Hematopoietic multipotent progenitor cell treated with erythropoietin and hydrocortisone succinate and interleukin-3 and kit ligand, for 15 days (in vitro differentiated cells): Measurements from ENCODE around the gene RASAL3.
"Not testable (repeated sequence)": the region's sequence is repeated elsewhere in the genome, so short reads cannot be mapped to it uniquely, and the experiment has no call there.

Source experiments
- DNase-seq: peaks from one replicate; pipeline ENCODE4 v3.0.0-alpha.2; 2015; ENCODE audit warnings: low spot score

Gene RASAL3

DNA sequence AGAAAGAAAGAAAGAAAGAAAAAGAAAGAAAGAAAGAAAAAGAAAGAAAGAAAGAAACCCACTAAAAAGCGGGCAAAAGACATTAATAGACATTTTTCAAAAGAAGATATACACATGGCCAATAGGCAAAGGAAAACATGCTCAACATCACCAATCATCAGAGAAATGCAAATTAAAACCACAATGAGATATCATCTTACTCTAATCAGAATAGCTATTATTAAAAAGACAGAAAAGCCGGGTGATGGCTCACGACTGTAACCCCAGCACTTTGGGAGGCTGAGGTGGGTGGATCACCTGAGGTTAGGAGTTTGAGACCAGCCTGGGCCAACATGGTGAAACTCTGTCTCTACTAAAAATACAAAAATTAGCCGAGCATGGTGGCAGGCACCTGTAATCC, 9.5 kb upstream of the RASAL3 start:
- not testable (repeated sequence) for DNase-seq

GRCh38 chr19:15471639-15472101, 7.3 kb upstream of the RASAL3 start:
- no peak for DNase-seq

DNA sequence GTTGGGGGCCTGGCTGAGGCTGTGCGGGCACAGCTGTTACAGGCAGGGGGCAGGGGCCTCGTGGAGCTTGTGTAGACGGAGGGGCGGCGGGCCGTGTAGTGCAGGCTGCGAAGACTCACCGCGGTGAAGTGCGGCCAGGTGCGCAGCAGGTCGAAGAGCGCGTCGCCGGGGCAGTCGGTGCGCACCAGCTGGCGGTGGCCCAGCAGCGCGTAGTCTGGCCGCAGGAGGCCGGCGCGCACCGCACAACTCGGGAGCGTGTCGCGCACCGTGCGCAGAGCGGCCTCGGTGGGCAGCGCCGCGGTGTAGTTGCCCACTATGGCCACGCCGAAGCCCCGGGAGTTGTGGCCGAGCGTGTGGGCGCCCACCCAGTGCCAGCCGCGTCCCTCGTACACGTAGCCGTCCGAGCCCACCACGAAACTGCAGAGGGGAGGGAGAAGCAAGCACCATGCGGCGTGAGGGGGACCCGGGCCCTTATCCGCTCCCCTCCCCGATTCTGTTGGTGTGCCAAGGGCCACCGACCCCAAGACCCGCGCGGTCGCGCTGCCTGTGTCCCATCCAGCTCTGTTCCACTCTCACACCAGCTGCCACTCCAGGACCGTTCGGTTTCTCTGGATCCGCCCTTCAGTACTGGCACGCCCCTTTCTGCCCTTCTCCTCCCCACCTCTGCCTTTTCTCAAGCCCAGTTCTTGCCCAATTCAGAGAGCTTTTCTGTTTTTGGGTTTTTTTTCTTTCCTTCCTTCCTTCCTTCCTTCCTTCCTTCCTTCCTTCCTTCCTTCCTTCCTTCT, 5.4 kb upstream of the RASAL3 start:
- DNase-seq: no peak

DNA sequence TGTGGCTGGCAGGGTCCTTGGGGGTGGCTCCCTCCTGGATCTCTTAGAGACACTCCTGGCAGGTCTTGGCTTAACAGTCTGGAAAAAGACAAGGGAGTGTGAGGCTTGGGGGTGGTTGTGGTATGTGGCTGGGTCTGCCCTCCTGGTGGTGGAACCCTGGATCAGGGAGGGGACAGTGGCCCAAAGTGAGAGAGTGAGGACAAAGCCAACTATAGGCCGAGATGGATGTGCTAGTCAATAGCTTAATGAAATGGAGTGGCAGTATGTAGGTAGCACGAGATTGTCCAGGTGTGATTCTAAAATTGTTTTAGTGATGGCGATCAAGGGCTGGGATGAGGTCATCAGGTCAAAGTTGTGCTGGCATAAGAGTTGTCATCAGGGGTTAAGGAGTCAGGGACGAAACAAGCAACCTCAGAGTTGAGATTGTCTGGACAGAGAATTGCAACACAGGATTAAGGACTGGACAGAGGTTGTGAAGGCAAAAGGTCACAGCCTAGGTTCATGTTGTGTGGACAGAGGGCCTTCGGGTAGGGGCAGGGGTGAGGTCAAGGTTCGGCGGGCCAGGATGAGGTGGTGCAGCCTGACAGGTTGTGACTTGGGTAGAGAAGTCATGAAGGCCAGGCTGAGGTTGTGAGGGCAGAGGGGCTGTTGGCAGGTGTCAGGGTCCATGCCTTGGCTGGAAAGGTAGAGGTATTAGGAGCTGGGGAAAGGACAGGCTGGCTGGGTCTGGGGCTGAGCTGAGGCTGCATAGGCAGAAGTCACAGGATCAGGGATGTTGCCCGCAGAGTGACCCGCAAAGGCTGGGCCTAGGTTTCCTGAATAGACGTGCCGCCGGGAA, 4.5 kb upstream of the RASAL3 start:
- DNase-seq: no peak

DNA sequence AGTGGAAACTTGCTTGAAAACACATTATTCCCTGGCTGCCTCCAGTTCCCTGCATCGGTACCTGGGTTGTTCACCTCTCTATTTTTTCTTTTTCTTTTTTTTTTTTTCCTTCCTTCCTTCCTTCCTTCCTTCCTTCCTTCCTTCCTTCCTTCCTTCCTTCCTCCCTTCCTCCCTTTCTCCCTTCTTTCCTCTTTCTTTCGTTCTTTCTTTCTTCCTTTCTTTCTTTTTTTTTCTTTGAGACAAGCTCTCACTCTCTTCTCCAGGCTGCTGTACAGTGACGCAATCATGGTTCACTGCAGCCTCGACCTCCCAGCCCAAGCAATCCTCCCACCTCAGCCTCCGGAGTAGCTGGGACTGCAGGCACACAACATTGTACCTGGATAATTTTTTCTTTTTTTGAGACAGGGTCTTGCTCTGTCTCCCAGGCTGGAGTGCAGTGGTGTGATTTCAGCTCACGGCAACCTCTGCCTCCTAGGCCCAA, 3.4 kb upstream of the RASAL3 start:
- no peak for DNase-seq

- peak; percentile 20 for DNase-seq
These were observed 2.7 kb upstream of the RASAL3 start for GRCh38 chr19:15466851-15467733.

DNA sequence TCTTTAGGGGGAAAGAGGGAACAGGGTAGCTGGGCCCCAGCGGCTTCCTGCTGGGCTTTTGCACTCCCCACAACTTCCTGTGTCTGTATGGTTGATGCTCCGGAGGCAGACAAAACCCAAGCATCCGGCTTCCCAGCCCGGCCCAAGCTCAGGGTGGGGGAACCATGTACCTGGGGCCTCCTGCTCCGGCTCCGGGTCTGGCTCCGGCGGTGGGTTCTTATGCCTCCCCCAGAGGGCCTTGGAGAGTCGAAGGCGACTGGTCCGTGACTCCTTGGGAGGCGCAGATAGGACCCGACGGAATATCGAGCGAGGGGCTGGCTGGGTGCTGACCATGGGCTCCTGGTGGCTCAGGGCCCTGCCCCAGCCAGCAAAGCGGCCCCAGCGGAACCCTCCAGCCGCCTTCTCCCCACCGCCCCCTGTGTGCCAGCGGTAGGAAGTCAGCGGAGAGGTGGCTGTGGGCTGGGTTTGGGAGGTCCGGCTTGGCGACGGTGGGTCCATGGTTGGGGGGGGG, 428 bp downstream of the RASAL3 start:
- no peak for DNase-seq

DNA sequence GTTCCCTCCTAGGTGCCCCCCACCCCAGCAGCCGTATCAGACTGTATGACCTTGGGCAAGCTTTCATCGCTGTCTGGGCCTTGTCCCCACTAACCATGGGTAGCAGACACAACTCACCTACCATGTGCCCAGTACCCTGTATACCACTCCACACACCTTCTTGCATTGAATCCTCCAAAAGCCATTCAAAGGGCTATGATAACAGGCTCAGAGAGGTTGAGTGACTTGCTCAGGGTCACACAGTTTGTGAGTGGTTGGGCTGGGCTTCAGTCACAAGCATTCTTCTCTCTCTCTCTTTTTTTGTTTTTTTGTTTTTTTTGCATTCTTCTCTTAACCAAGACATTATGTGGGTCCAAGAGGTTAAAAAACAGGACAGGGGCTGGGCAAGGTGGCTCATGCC, 2.6 kb downstream of the RASAL3 start:
- DNase-seq: no peak

- no peak for DNase-seq
These were observed 6.5 kb downstream of the RASAL3 start for GRCh38 chr19:15457701-15458484.

DNA sequence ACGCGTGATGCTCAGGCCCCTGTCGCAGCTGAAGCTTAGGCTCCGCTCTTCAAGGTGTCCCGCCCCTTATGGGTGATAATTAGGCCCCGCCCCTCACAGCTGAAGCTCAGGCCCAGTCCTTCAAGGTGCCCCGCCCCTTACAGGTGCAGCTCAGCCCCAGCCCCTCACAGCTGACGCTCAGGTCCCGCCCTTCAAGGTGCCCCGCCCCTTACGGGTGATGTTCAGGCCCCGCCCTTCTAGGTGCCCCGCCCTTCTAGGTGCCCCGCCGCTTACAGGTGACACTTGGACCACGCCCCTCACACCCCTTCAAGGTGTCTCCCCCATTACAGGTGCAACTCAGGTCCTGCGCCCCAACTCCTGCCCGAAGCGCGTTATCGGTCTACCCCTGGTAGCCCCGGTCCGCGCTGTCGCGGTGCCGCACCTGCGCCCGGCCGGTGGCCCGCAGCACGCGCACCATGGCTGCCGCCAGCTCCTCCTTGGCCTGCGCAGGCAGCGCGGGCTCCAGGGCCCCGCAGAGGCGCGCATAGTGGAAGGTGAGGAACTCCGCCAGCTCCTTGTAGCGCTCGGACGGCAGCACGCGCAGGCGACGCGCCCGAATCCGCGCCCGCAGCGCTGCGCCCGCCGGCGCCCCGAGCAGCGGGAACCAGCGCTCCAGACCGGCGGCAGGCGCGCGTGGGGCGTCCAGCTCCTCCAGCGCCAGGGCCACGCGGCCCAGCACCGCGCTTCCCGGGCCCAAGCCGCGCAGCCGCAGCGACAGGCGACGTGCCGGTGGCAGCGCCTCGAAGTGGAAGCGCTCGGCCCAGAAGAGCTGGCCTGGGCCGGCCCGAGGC, 7.3 kb downstream of the RASAL3 start:
- no peak for DNase-seq

DNA sequence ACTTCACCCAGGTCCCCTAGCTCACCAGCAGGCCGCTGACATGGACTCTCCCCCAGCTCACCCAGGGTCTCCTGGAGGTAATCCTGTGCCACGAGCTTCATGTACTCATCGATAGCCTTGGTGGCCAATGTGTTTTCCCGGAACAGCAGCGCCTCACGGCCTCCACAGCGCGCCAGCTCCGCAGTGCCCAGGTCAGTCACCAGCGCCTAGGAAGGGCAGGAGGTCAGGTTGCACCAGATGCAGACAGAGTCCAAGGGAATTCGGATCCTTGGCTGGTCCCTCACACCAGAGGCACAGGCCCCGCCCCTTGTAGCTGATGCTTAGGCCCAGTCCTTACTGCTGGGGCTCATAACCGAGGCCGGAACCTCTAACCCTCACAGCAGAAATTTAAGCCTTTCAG, 7.9 kb downstream of the RASAL3 start:
- DNase-seq: no peak

- no peak for DNase-seq
These were observed 8.3 kb downstream of the RASAL3 start for GRCh38 chr19:15455996-15456395.

GRCh38 chr19:15453906-15454860, 10.2 kb downstream of the RASAL3 start:
- no peak for DNase-seq

DNA sequence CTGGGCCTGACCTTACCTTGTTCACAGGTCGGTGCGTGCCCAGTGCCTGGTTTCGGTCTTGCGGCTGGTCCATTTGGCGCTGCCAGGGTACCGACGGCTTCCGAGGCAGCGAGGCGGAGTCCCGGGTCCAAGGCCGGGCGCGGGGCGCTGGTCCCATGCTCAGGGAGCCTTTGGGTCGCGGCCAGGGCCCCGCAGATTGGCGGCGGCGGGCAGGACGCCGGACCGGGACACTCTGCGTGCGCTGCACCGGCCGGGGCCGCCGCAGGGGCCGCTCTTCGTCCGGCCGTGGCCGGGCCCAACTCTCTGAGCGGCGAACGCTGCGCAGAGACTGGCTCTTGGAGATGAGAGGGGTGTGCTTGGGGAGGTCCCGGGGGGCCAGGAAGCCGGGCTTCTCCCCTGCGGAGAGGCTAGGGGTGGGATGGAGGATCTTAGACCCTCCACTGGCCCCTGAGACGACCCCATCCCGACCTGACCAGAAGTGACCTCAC, 11.2 kb downstream of the RASAL3 start:
- no peak for DNase-seq

GRCh38 chr19:15452111-15453047, 12.0 kb downstream of the RASAL3 start:
- peak; percentile 90 for DNase-seq

- no peak for DNase-seq
These were observed 13.8 kb downstream of the RASAL3 start for GRCh38 chr19:15450528-15450890.

DNA sequence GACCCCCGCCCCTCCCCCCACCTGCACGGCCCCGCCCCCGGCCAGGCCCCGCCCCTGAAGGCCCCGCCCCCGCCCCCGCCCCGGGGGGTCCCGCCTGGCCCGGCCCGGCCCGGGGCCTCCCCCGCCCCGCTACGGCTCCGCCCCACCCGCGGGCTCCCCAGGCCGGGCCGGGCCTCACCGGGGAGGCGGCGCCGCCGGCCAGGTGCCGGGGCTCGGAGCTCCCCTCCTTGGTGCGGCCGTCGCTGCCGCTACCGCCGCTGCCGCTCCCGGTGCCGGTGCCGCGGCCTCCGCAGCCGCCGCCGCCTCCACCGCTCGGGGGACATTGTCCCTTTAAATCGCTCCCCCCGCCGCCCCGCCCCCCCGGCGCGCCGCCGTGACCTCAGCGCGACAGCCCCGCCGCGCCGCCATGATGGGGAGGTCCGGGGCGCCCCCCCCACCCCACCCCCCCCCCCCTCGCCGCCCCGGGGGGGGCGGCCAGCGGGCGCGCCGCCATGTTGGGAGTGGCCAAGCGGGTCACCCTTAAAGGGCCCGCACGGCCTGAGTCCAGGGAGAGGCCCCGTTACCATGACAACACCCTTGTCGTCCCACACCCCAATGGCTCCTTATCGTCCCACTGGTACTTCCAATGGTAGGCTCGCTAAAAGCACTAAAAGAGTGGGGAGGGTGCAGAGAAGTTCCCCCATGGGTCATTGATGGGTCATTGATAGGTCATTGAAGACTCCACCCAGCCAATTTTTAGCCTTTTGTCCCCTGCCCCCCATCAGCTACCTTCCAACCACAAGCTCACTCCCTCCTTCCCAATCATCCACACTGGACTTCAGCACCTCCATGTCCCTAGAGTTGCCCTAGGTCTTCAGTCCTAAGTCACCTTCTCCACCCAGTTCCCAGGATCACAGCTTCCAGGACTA, 14.5 kb downstream of the RASAL3 start, which contains the start of gene WIZ:
Gene WIZ, minus strand, starts transcription at position 337 of the 908 bp plus-strand sequence. CDS start 1,649 bp downstream, outside the sequence.
- DNase-seq: peak; percentile 80
